ENCODE measurements around the gene RYR3.

RYR3 gene

DNA sequence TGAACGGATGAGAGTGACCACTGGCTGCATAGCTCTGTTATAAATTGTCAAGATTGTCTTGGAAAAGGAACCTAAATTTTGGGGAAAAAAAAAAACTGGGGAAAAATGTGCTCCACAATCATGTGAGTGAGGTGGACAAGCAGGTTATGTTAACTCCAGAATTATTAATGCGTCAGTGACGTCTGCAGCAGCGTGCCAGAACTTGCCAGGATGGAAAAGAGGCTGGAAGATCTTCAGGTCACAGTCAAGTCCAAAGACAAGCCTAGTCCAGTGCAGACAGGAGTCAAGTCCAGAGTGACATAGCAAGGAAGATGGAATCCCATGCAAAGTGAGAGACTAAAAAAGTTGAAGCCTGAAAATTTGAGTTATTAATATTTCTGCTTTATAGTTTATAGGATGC lies 140.6 kb downstream of the RYR3 start:
- DNase-seq: no peak

DNA sequence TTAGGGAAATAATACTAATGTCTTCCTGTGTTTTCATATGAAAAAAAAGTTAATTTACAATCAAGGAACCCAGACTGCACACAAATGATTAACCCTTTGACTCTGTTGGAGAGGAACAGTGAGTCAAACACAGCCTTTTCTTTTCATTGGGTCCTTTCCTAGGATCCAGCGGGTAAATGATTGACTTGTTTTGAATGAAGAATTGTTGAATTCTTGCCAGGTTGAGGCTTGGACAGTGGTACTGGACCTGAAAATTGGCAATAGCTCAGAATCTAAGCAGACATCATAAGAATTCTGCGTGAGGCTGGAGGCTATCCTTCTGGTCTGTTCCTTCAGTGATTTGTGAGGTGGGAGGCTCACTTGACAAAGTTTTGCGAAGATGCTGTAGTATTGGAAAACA lies 143.0 kb downstream of the RYR3 start:
- no peak for DNase-seq

DNA sequence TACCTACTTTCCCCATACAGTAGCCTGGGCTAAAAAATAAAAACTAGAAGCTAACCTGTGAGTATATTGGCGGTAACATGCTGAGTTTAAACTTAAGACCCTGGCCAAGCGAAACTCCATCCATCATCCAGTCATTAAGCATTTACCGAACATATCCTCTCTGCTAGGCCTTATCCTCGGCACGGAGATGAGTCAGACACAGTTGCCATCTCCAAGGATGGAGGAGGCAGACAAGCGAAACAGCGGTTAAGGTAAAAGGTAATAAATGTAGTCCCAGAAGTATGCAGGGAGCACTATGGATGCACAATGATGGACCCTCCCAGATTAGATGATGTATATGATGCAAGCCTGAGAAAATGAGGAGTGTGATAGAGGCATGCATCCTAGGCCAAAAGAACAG lies 143.6 kb downstream of the RYR3 start:
- DNase-seq: no peak

DNA sequence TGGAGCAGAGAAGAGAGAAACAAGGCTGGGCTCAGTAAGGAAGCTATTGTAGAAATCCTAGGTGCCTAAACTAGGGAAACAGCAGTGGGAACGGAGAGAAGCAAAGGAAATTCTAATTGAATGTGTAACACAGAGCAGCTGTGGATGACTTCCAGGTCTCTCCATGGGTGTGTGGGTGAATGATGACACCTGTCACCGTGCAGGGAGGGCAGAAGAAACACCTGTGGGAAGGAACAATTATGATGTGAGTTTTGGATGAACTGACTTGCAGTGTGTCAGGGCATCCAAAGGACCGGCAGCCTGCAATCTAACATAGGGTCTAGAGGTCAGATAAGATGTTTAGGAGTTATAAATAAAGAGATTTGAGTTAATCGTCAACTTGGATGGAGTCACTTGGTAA lies 144.2 kb downstream of the RYR3 start:
- no peak for DNase-seq

DNA sequence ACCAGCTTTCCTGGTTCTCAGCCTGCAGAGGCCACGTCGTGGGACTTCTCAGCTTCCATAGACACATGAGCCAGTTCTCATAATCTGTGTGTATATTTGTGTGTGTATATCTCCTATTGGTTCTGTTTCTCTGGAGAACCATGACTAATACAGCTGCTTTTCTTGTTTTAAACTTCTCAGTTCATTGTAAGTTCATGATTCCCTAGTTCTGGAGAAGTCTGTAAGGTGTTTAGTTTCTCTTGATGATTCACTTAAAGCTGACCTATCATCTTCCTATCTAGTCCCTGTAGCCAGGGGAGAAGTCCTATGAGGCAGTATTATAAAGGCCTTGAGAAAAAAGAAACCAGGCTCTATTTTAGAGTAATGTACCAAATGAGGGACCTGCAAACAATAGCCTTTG lies 147.7 kb downstream of the RYR3 start:
- no peak for DNase-seq

DNA sequence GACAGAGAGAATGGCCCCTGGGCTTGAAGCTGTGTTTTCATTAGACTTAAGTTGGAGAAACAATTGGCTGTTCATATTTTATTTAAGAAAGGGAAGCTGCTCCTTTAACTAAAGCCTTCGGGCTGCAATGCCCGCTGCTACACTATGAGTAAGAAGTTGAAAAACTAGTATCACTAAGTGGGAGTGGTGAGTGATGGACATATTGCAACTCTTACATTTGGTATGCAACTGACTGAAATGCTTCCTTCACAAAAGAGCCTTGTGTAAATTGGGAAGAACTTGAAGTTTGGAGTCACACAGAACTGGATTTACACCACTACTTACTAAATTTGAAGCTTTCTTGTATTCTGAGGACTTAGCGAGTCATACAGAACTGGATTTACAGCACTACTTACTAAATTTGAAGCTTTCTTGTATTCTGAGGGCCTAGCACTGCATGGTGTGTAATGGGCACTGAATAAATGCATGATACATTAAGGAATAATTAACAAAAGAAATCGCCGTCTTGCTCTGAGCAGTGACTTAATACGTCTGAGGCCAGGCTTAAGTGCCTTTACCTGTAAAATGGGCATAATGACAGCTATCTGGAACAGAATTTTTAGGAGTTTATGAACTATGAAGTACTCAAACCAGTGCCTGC lies 149.5 kb downstream of the RYR3 start:
- no peak for DNase-seq

DNA sequence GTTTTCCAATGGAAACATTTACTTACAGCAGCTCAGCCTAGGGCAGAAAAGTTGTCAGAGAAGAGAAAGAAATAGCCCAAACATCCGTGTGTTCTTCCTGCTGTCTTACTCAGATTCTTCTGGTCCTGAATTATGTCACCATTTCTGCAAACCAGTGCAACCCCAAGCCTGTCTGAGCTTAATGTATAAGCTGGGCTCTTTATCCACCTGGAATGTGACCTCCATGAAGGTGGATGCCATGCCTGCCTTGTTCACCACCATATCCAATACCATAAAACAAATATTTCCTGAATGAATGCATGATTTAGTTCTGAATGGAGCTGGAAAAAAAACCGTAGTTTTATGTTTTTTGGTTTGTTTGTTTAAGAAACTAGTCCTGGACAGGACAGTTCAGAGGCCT lies 150.9 kb downstream of the RYR3 start:
- DNase-seq: no peak

DNA sequence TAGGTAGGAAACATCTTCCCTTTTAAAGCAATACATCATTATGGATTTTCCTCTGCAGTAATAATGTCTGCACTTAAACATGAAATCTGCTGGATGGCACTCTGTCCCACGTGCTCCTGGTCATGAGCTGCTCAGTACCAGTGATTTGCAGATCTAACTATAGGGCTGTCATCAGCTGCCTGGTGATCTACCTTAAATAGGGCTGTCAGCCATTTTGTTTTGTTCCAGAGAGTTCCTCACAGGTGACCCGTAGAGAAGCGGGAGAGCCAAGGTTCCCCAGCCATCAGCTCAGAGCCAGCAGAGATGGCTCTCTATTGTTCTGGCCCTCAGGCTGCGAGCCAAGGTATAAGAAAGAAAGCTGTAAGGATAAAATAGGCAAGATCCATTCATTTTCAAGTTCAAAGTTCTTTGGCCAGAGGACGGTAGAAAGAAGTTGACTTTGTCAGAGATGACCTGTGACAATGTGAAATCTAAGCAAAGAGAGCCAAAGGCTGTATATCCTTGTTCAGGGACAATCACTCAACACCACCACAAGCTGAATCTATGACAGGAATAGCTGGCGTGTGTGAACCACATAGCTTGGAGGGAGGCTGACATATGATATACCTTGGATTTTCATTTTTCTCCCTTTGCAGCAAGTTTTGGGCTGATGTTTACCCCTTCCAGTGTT lies 156.5 kb downstream of the RYR3 start:
- no peak for DNase-seq

DNA sequence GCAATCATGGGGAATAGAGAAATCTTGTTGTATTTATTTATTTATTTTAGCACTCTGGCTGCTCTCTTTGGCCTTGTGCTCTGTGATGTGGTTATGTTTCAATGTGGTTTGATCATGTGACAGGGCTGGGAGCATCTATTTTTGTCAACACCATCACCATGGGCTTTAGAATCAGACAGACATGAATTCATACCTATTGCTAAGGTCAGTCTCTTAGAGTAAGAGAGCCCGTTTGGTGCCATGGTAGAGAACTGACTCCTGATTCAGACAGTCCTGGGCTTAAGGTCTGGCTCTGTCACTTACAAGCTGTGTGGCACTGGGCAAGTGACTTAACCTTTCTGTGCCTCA lies 157.0 kb downstream of the RYR3 start:
- DNase-seq: no peak

DNA sequence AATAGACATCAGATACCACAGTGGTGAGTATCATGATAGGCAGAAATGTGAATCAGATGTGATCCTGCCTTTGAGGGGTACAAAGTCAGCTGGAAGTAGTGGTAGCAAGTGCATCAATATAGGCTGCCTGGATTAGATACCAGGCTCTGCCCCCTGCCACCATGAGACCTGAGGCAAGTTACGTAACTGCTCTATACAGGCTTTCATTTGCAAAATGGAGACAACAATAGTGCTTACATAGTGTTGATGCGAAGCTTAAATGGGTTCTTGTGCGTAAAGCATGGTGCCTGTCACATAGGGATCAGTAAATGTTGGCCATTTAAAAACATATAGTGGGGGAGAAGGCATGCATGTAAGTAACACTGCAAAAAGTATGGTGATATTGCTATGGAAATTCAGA lies 158.0 kb downstream of the RYR3 start:
- DNase-seq: no peak

DNA sequence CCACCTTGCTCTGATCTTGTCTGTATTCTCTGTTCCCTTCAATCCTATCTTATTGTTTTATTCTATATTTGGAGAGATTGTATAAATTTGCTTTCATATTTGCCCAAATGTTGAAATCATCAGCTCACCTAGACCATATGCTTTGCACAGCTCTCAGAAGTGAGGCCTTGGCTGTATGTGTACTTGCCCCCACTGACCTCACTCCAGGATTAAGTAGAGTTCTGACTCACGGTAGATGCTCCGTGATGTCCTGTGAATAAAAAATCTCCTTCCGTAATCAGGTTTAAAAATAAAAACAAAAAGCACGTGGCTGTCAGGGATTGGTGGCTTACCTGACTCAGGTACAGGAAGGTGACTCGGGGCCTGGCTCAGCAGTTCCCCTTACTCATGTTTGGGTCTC lies 162.2 kb downstream of the RYR3 start:
- no peak for DNase-seq

DNA sequence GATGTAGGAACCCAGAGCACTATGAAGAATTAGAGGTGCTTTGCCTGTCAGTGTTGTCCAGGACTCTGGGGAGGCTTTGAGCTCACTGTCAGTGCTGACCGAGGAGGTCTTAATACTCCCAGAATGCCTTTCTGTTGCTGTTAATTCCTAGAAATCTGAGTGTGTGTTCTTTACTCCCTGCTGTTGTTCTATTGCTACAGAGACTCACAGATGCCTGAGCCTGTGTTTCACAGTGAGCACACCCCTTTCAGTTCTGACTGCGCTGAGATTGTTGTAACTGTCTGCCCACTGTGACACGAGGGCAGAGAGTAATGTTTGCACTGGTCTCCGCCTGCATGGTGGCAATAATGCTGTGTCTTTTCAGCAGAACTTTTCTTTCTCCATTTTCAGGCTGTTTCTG lies 162.9 kb downstream of the RYR3 start:
- DNase-seq: no peak

DNA sequence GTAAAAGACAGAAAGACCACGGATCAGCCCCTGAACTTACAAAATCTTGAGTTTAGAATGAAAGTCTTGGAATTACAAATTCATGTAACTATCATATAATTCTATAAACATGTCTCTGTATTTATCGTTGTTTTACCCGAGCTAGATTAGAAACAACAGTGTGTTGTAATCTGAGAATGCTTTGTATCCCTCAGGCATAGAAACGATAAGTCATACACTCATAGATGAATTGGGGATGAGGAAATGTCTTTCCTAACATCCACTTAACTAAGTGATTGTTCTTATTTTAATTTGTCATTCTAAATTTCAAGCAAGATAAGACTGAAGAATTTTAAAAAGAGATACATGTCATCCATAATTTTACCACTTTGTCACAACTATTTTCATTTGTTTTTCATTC lies 165.3 kb downstream of the RYR3 start:
- DNase-seq: no peak

DNA sequence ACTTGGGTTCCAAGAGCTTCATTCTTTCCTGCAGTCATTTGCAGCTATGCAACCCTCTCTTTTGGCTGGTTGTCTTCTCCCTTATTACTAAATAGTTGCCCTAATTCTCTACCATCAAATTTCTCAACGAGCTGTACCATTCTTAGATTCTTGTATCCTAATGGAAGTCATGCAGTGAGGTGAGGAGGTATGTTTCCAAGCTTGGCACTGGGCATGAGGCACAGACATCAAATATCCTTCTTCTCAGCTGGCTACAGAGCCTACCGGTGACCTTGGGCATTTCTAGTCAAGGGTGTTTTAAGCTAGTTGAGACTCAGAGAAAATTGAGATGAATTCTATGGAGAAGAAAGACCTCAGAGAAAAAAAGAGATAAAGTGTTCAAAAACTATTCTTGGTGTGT lies 166.1 kb downstream of the RYR3 start:
- DNase-seq: no peak

DNA sequence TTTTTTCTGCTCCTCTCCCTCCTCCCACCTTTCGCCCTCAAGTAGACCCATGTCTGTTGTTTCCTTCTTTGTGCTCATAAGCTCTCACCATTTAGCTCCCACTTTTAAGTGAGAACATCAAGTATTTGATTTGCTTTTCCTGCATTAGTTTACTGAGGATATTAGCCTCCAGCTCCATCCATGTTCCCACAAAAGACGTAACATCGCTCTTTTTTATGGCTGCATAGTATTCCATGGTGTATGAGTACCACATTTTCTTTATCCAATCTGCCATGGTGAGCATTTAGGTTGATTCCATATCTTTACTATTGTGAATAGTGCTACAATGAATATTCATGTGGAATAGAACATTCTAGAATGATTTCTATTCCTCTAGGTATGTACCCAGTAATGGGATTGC lies 178.6 kb downstream of the RYR3 start:
- DNase-seq: no peak

DNA sequence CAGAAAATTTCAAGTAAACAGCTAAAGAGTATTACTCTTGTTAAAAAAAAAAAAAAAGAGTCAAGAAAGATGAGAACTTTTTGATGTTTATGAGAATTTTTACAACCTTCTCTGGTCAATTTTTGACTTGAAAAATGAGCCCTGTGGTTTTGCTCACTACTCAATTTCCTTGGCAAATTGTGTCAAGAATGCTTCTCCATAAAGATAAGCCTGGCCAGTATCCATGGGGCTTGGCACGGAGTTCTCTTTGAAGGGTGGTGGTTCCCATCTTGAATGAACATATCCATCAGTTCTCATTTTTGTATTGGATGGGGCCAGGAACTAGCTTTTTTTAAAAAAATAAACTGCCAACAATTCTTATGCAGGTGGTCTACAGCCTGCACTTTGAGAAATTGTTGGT lies 179.9 kb downstream of the RYR3 start:
- no peak for DNase-seq

DNA sequence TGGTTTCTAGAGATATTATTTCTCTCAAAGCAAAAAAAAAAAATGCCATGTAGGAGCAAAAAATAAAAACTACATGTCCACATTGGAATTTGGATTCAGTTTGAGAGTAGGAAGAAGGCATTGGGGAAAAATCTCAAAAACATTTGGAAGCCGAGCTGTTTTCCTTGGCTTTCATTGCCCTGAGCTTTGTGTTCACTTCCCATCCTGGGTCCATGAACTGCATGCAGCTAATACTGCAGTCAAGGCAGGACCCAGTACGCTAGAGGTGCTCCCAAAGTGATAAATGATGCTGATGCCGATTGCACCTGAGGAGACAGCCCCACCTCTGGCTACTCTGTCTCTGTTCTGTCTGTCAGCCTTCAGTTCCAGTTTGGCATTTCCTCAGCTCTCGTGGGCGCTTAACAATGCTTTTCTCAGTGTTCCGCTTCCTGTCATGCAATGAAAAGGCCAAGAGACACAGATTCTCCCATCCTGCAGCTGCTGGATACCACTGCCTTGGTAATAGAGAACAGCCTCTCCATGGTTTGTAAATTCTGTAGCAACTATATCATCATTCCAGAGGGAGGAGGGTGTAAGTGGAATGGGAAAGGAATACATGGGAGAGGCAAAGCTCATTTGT lies 181.8 kb downstream of the RYR3 start:
- DNase-seq: no peak

DNA sequence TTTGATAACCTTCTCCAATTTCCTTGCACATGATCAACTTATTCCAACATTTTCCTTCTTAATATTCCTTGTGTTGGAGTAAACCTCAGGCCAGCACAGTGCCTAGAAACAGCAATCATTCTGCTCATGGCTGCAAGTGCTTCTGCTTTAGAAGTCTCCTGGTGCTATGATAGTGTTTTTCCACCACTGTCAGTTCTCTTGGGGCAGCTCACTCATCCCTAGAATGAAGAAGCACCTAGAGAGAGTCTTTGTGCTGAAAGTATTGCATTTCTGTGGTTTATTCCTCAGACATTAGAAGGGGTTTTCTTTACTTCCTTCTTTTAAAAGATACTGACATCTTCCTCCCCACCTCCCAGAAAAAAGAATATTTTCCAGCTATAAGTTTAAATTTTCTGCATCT lies 183.5 kb downstream of the RYR3 start:
- no peak for DNase-seq

DNA sequence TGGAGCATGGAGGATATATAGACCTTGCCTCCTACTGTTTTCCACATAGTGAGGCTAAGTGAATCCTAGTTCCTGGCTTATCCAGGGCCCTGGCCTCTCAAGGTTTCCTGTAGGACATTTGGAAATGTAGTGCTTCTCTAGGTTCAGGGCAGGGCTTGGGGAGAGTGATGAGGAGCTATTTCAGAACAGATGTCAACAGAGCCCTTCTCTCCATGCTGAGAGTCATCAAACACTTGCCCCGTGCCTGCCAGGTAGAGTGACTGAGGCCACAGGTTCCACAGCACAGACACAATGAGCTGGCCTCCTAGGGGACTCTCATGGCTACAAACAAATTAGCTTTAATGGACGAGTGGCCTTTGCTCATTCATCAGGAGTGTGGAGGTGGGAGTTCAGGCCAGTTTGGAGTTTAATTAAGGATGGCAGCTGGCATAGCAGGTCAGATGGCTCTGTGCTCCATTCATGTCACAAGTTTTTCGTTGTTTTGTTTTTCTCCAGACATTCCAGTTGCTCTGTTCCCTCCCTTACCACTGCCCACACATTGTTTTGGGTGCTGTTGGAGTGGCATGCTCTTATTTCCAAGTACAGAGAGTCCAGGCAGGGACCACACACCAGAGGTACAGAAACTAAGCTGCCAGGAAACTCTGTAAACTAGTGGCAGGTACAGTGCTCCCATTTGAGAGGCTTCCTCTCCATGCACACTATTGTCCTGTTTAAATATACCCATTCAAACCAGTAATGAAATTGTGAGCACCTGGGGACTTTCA lies 189.8 kb downstream of the RYR3 start:
- peak; percentile 26 for DNase-seq

DNA sequence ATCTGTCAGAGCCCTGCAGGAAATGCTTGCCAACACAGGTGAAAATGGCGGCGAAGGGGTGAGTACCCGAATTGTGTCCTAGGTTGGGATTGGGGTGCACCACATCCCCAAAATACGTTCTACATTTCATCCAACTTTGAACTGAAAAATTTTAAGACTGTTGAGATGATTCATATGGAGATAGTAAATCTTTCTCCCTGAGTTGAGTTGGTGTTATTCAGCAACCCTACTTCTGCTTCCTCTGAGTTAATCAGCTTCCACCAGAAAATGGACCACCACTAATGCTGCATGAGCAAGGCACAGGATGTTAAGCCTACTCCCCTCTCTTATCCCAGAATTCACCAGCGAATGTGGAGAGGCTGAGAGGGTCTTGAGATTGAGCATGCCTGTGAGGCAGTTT lies 192.9 kb downstream of the RYR3 start:
- DNase-seq: no peak

DNA sequence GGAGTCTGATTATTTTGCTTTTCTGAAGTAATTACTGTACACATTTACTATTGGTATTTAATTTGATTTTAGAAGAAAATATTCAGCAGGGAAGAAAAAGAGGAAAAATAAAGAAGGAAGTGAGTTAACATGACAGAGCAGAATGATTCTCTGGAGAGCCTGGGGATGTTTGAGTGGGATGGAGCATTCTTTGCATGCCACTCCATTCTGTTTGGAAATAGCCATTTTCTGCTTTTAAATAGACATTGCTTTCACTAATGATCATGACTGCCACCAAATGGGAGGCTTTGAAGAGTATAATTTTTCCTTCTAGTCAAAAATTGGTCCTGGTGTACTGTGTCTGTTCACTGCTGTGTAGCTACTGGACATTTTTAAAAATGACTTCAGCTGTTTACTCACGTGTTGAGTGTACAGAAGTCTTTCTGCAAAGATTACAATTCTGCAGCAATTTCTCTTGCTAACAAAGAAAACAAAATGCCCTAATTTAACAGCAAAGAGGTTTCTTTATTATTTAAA lies 196.1 kb downstream of the RYR3 start:
- no peak for DNase-seq

DNA sequence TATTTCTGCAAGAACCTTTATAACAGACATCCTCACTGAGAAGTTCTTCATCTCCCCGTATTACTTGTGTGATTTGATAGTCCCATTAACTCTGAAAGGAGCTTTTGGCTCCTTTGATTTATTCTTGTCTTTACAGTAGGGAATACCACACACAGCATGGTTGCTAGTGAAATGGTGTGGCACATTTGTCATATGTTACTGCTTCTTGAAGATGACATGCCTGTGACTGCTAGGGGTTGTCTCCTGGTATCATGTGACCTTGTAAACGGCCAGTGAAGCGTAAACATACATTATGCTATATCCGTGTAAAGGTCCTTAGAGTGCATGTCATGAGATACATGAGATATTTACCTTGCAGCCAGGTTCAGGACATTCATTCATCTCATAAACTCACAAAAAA lies 197.9 kb downstream of the RYR3 start:
- no peak for DNase-seq

DNA sequence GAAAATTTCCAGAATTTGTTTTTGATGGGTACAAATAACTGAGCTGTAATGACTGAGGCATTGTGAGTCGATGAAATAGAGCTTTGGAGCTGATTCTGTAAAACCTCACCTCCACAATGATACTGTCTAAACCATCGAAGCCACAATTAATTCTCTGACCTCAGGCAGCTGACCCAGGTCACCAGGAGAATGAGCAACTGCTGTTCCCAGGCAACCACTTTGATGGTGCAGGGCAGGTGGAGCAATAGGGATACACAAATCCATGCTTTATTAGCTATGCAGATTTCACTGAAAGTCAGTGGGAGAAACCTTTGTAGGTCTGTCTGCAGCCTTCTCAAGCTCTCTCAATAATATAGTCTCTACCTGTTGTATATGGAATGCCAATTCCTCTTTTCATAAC lies 204.4 kb downstream of the RYR3 start:
- no peak for DNase-seq
